ENCODE measurements around the gene SZT2. TPM values are rescaled to one million over a fixed set of nuclear protein-coding genes. Genes with fewer than 3 reads are reported as not detected.

The SZT2 gene
- total and polyA plus RNA-seq, 2 of the 13 experiments (the other 11 are each of a cell fraction or from before 2014, with no cell fraction given): 8.0 to 8.8 TPM

- TF ChIP-seq ZNF816 (CRISPR knock-in tag; IDR thresholded peaks at IDR 0.05; ENCODE audit: borderline replicate concordance): 0 out of 2 replicates have a peak, but pooled peaks have one; percentile 35
- TF ChIP-seq GPN1 (CRISPR knock-in tag; IDR thresholded peaks at IDR 0.05; ENCODE audit: borderline replicate concordance): no peak
- TF ChIP-seq ATM (IDR thresholded peaks at IDR 0.05; ENCODE audit: borderline replicate concordance): no peak
- TF ChIP-seq HNRNPK (IDR thresholded peaks at IDR 0.05; ENCODE audit: low read depth, low read length, poor library complexity, severe bottlenecking): no peak
- TF ChIP-seq, protein P1, sequence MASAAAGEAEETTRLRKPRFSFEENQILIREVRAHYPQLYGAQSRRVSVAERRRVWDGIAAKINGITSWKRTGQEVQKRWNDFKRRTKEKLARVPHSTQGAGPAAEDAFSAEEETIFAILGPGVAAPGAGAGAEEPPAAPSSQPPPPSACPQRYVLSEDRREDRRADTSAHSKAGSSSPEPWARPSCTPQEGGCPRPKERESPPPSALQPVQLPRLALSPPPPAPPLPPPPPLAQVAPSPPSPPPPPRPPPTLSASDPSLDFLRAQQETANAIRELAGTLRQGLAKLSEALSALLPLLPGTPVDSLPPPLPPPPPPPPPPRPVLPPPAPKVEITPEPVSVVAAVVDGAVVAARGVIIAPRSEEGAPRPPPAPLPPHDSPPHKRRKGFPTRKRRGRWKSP (CRISPR knock-in tag; IDR thresholded peaks at IDR 0.05): peak; percentile 74
- TF ChIP-seq FOSL2 (CRISPR knock-in tag; IDR thresholded peaks at IDR 0.05): 0 out of 2 replicates have a peak, but pooled peaks have one; percentile 4
- TF ChIP-seq LCORL (IDR thresholded peaks at IDR 0.05): no peak
- peak; percentile 78; the same call in 1 of the 2 replicates for TF ChIP-seq LCORL (CRISPR knock-in tag; IDR thresholded peaks at IDR 0.05)
- TF ChIP-seq RORA (CRISPR knock-in tag; IDR thresholded peaks at IDR 0.05): no peak
- TF ChIP-seq ZNF292 (CRISPR knock-in tag; IDR thresholded peaks at IDR 0.05; ENCODE audit: borderline replicate concordance, low read depth): 0 out of 2 replicates have a peak, but pooled peaks have one; percentile 45
- peak; percentile 100 for TF ChIP-seq GABPB1 (CRISPR knock-in tag; IDR thresholded peaks at IDR 0.05)
- TF ChIP-seq NR2C2 (CRISPR knock-in tag; IDR thresholded peaks at IDR 0.05; ENCODE audit: borderline replicate concordance): peak; percentile 99
- TF ChIP-seq PHF21A (CRISPR knock-in tag; IDR thresholded peaks at IDR 0.05): peak; percentile 94
- TF ChIP-seq MXI1 (IDR thresholded peaks at IDR 0.05; ENCODE audit: borderline replicate concordance, low read depth, low read length): peak; percentile 72; the same call in 1 of the 3 replicates
- TF ChIP-seq YEATS4 (CRISPR knock-in tag; IDR thresholded peaks at IDR 0.05; ENCODE audit: borderline replicate concordance): peak; percentile 97
- TF ChIP-seq, protein P2, sequence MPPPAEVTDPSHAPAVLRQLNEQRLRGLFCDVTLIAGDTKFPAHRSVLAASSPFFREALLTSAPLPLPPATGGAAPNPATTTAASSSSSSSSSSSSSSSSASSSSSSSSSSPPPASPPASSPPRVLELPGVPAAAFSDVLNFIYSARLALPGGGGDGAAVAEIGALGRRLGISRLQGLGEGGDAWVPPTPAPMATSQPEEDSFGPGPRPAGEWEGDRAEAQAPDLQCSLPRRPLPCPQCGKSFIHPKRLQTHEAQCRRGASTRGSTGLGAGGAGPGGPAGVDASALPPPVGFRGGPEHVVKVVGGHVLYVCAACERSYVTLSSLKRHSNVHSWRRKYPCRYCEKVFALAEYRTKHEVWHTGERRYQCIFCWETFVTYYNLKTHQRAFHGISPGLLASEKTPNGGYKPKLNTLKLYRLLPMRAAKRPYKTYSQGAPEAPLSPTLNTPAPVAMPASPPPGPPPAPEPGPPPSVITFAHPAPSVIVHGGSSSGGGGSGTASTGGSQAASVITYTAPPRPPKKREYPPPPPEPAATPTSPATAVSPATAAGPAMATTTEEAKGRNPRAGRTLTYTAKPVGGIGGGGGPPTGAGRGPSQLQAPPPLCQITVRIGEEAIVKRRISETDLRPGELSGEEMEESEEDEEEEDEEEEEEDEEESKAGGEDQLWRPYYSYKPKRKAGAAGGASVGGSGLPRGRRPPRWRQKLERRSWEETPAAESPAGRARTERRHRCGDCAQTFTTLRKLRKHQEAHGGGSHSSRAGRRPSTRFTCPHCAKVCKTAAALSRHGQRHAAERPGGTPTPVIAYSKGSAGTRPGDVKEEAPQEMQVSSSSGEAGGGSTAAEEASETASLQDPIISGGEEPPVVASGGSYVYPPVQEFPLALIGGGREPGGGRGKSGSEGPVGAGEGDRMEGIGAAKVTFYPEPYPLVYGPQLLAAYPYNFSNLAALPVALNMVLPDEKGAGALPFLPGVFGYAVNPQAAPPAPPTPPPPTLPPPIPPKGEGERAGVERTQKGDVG (CRISPR knock-in tag; IDR thresholded peaks at IDR 0.05; ENCODE audit: borderline replicate concordance): no peak
- TF ChIP-seq ZNF264 (CRISPR knock-in tag; IDR thresholded peaks at IDR 0.05): 0 out of 2 replicates have a peak, but pooled peaks have one; percentile 5
- TF ChIP-seq ZNF660 (CRISPR knock-in tag; IDR thresholded peaks at IDR 0.05; ENCODE audit: borderline replicate concordance, low read depth): no peak
- 0 out of 2 replicates have a peak, but pooled peaks have one; percentile 23 for TF ChIP-seq CHD4 (IDR thresholded peaks at IDR 0.05; ENCODE audit: borderline replicate concordance, low read length)
- no peak for TF ChIP-seq TCF7L2 (IDR thresholded peaks at IDR 0.05; ENCODE audit: low read depth, low read length)
- TF ChIP-seq, protein P3, sequence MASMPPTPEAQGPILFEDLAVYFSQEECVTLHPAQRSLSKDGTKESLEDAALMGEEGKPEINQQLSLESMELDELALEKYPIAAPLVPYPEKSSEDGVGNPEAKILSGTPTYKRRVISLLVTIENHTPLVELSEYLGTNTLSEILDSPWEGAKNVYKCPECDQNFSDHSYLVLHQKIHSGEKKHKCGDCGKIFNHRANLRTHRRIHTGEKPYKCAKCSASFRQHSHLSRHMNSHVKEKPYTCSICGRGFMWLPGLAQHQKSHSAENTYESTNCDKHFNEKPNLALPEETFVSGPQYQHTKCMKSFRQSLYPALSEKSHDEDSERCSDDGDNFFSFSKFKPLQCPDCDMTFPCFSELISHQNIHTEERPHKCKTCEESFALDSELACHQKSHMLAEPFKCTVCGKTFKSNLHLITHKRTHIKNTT (CRISPR knock-in tag; IDR thresholded peaks at IDR 0.05): no peak
- TF ChIP-seq SNAPC2 (CRISPR knock-in tag; IDR thresholded peaks at IDR 0.05): peak; percentile 91; the same call in 1 of the 2 replicates
- peak; percentile 37; the same call in 1 of the 2 replicates for TF ChIP-seq EED (CRISPR knock-in tag; IDR thresholded peaks at IDR 0.05)
- TF ChIP-seq ZNF335 (CRISPR knock-in tag; IDR thresholded peaks at IDR 0.05): peak; percentile 81; the same call in 1 of the 2 replicates
Observed at GRCh38 chr1:43389326-43390313, at the start of gene SZT2, which contains the start of gene MED8 (continued).
